ENCODE results near the gene NSUN6.

NSUN6 gene

DNA sequence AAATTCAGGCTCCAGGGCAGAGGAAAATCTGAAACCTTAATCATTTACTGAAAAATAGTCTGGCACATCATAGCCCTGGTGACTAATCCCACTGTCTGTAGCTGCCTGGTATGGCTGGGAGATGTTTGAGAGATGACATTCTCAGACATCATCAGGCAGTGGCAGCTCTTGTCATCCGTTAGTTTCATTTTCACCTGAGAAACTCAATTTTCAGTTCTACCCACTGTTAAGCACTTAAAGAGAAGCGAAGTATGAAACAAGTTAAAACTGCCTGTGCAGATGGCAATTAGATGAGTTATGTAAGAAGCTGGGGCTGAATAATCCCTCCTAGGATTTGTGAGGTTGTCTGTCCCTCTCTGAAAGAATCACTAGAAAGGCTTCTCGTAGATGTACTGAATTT lies 150.2 kb downstream of the NSUN6 start:
- DNase-seq (ENCODE audit: low read depth, low spot score), result no peak

DNA sequence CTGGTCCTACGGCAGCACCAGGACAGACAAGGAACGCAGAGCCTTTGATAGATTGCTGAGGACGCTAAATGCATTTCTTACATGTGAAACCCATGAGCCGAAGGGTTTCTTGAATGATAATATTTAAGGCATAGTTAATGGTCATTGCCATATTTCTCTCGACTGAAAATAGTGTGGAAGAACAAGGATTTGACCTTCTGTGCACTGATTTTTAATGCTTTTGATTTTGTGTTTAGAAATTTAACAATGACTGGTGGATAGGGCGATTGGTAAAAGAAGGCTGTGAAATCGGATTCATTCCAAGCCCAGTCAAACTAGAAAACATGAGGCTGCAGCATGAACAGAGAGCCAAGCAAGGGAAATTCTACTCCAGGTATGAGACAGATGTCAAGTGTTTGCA lies 150.8 kb downstream of the NSUN6 start:
- no peak for DNase-seq (ENCODE audit: low read depth, low spot score)

DNA sequence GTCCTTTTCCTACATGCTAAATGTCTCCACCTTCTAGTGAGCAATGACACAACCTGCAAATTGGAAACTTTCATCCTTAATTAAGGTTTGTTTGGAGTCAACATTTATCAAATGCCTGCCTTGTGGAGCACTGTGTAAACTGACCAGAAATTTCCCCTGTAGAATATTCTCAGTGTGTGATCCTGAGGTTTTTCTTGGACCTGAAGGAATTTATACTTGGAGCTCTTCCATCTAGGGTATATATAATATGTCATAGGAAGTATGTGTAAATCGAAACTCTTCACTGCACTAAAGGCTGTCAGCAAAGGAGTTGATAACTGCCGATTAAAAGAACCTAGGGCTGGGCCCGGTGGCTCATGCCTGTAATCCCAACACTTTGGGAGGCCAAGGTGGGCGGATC lies 152.4 kb downstream of the NSUN6 start:
- DNase-seq (ENCODE audit: low read depth, low spot score), result no peak

DNA sequence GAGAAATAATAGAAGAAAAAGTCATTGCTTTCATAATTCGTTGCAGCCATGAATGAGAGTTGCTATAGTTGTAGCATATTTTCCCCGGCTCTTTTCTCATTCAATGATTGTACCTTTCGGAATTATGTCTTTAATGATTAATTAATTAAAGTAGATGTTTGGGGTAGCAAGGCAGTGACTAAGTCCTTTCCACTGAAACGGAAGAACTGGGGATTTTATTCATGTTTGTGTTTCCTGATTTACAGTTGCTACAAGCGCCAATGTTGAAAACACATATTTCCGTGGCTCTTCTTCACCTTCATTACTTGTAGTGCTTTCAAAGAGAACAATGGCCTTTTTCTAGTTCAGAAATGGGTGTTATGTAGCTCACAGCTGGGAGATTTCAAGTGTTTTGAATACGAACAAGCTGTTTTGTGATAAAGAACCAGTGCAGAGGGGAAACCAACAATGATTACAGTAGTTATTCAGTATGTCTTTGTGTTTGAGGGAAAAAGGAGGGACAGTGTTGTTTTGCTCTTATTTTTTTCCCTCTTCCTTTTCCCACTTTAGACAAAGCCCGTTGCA lies 153.5 kb downstream of the NSUN6 start:
- DNase-seq (ENCODE audit: low read depth, low spot score), result no peak

Data from activated naive CD8-positive, alpha-beta T cell treated with anti-CD3 and anti-CD28 coated beads, Interleukin-2, amount 50 U/mL, for 16 hours (primary cell).